PFSK-1 (cell line): ENCODE data around the gene GPR34. TPM values are rescaled to one million over a fixed set of nuclear protein-coding genes. Genes with fewer than 3 reads are reported as not detected.

Source experiments
- FOXP2 ChIP-seq: optimal IDR thresholded peaks from 2 replicates; pipeline ENCODE3; 2011; ENCODE audit warnings: borderline replicate concordance, control low read depth, inconsistent platforms; ENCODE audit not compliant: insufficient read depth; ENCODE audit errors: extremely low read length, extremely low read depth
- POLR2AphosphoS5 ChIP-seq: IDR thresholded peaks from 2 replicates; pipeline ENCODE4 v1.6.1; 2012; ENCODE audit warnings: low read depth, mild to moderate bottlenecking, control low read depth, low read length, moderate library complexity
- REST ChIP-seq, 2 experiments: IDR thresholded peaks; 2 replicates each; pipeline versions ENCODE4 v1.6.1 to v1.8.0; 2011 to 2012; ENCODE audit warnings: low read depth in 2 of 2, low read length in 2 of 2, control low read depth in 1 of 2, inconsistent platforms in 1 of 2, mild to moderate bottlenecking in 1 of 2, moderate library complexity in 1 of 2; ENCODE audit not compliant: insufficient read depth in 1 of 2
- SIN3A ChIP-seq: IDR thresholded peaks from 2 replicates; pipeline ENCODE4 v1.6.1; 2012; ENCODE audit warnings: mild to moderate bottlenecking, low read length, moderate library complexity, borderline replicate concordance; ENCODE audit not compliant: insufficient read depth
- TAF1 ChIP-seq: IDR thresholded peaks from 2 replicates; pipeline ENCODE4 v1.6.1; 2012; ENCODE audit warnings: low read length, control low read depth, borderline replicate concordance; ENCODE audit not compliant: insufficient read depth
- polyA plus RNA-seq: library from polyadenylated mRNA; unstranded; fragments of >200 nt; gene quantifications from one replicate; pipeline ENCODE4 v1.2.1, GENCODE V29; 2012; ENCODE audit warnings: low read depth, missing spikeins; ENCODE audit not compliant: insufficient read length

GPR34 gene, protein sequence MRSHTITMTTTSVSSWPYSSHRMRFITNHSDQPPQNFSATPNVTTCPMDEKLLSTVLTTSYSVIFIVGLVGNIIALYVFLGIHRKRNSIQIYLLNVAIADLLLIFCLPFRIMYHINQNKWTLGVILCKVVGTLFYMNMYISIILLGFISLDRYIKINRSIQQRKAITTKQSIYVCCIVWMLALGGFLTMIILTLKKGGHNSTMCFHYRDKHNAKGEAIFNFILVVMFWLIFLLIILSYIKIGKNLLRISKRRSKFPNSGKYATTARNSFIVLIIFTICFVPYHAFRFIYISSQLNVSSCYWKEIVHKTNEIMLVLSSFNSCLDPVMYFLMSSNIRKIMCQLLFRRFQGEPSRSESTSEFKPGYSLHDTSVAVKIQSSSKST
- polyA plus RNA-seq, result not detected

- TF ChIP-seq TAF1, result no peak
- TF ChIP-seq REST (IDR thresholded peaks at IDR 0.05; ENCODE audit: insufficient read depth in 1 of 2, low read depth in 2 of 2, low read length in 2 of 2), result no peak
- TF ChIP-seq SIN3A, result no peak
Measured at GRCh38 chrX:41688835-41689234, at the start of gene GPR34. GPR34 (plus strand) TSS chrX:41688973; CDS start chrX:41695634, 6,661 bp downstream.

- no peak for TF ChIP-seq TAF1
- TF ChIP-seq SIN3A, result no peak
- TF ChIP-seq REST (IDR thresholded peaks at IDR 0.05; ENCODE audit: insufficient read depth in 1 of 2, low read depth in 2 of 2, low read length in 2 of 2), result no peak
- TF ChIP-seq POLR2AphosphoS5, result no peak
Measured at GRCh38 chrX:41653125-41653524, 35.6 kb upstream of the GPR34 start.

GRCh38 chrX:41655101-41655500 lies 33.7 kb upstream of the GPR34 start:
- TF ChIP-seq FOXP2, result no peak
- TF ChIP-seq SIN3A, result no peak
- TF ChIP-seq POLR2AphosphoS5, result no peak
- TF ChIP-seq TAF1, result no peak
- no peak for TF ChIP-seq REST (IDR thresholded peaks at IDR 0.05; ENCODE audit: insufficient read depth in 1 of 2, low read depth in 2 of 2, low read length in 2 of 2)

- TF ChIP-seq REST (IDR thresholded peaks at IDR 0.05; ENCODE audit: insufficient read depth in 1 of 2, low read depth in 2 of 2, low read length in 2 of 2) (no peak), POLR2AphosphoS5 (no peak), TAF1 (no peak), SIN3A (no peak), FOXP2 (no peak)
Measured at GRCh38 chrX:41655631-41656030, 33.1 kb upstream of the GPR34 start.
